HEK293T (cell line): ENCODE data around the gene PAK3.

Source experiments
- ARNT ChIP-seq: fragments of 450-650 bp; IDR thresholded peaks from 2 replicates; pipeline ENCODE4 v1.6.1; 2017; ENCODE audit warnings: mild to moderate bottlenecking
- BHLHE40 ChIP-seq: fragments of 450-650 bp; IDR thresholded peaks from 2 replicates; pipeline ENCODE4 v1.6.1; 2016; ENCODE audit warnings: mild to moderate bottlenecking, moderate library complexity, borderline replicate concordance
- FOXA1 ChIP-seq: fragments of 450-650 bp; IDR thresholded peaks from 2 replicates; pipeline ENCODE4 v1.6.1; 2016; ENCODE audit warnings: mild to moderate bottlenecking
- FOXK2 ChIP-seq: fragments of 450-650 bp; IDR thresholded peaks from 2 replicates; pipeline ENCODE4 v1.6.1; 2016; ENCODE audit warnings: mild to moderate bottlenecking
- FOXM1 ChIP-seq: fragments of 450-650 bp; IDR thresholded peaks from 2 replicates; pipeline ENCODE4 v1.6.1; 2017; ENCODE audit warnings: mild to moderate bottlenecking, borderline replicate concordance
- HDGF ChIP-seq: fragments of 450-650 bp; IDR thresholded peaks from 2 replicates; pipeline ENCODE4 v1.6.1; 2017; ENCODE audit warnings: antibody characterized with exemption, borderline replicate concordance
- L3MBTL2 ChIP-seq: fragments of 450-650 bp; conservative IDR thresholded peaks from 2 replicates; pipeline ENCODE4 v1.6.1; 2016; ENCODE audit warnings: mild to moderate bottlenecking
- LEF1 ChIP-seq: fragments of 450-650 bp; IDR thresholded peaks from 2 replicates; pipeline ENCODE4 v1.6.1; 2017; ENCODE audit warnings: mild to moderate bottlenecking, borderline replicate concordance
- SP1 ChIP-seq: fragments of 450-650 bp; IDR thresholded peaks from 2 replicates; pipeline ENCODE4 v1.6.1; 2017
- SUZ12 ChIP-seq: fragments of 450-650 bp; IDR thresholded peaks from 2 replicates; pipeline ENCODE4 v1.6.1; 2016; ENCODE audit warnings: mild to moderate bottlenecking
- TARDBP ChIP-seq: fragments of 450-650 bp; IDR thresholded peaks from 2 replicates; pipeline ENCODE4 v1.6.1; 2016
- ZNF384 ChIP-seq: fragments of 450-650 bp; IDR thresholded peaks from 2 replicates; pipeline ENCODE4 v1.6.1; 2016

- TF ChIP-seq FOXA1 = no peak
- TF ChIP-seq ARNT = no peak
- no peak for TF ChIP-seq FOXK2
- TF ChIP-seq SUZ12 = no peak
- no peak for TF ChIP-seq TARDBP
- TF ChIP-seq BHLHE40 = no peak
- TF ChIP-seq L3MBTL2 = no peak
- no peak for TF ChIP-seq LEF1
- no peak for TF ChIP-seq HDGF
- TF ChIP-seq SP1 = no peak
- TF ChIP-seq ZNF384 = no peak
- TF ChIP-seq FOXM1 = no peak
Observed at GRCh38 chrX:111216293-111216801, 120.4 kb downstream of the PAK3 start.
